HG03060 (cell line): ENCODE measurements around the gene PMIS2.

ENCODE experiments used
- ATAC-seq: cut with Tn5 transposase; IDR thresholded peaks from one replicate; pipeline ENCODE4 v1.9.1; 2021; ENCODE audit warnings: low read depth, moderate number of reproducible peaks; ENCODE audit not compliant: unreplicated experiment

The PMIS2 gene

DNA sequence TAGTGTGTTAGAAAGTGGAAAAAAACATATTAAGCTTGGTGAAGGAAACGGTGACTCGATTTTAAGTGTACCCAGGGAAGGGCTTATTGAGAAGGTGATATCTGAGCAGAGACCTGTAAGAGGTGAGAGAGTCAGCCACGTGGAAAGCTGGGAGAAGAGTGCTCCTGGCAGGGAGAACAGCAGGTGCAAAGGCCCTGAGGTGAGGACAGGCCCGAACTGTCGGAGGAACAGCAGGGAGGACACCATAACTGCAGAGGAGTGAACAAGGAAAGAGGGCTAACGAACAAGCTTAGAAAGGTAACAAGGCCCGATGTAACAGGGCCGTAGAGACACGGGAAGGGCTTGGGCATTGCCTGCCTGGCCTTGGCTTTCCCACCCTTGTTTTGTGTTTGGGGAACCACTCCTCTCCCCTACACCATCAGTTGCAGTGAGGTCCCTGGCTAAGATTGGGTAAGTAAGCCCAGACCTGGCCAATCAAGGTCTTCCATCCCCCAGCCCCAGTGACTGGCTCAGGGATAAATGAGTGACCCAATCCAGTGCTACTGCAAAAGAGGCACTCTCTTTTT is 29.9 kb upstream of the PMIS2 start:
- ATAC-seq = no peak

DNA sequence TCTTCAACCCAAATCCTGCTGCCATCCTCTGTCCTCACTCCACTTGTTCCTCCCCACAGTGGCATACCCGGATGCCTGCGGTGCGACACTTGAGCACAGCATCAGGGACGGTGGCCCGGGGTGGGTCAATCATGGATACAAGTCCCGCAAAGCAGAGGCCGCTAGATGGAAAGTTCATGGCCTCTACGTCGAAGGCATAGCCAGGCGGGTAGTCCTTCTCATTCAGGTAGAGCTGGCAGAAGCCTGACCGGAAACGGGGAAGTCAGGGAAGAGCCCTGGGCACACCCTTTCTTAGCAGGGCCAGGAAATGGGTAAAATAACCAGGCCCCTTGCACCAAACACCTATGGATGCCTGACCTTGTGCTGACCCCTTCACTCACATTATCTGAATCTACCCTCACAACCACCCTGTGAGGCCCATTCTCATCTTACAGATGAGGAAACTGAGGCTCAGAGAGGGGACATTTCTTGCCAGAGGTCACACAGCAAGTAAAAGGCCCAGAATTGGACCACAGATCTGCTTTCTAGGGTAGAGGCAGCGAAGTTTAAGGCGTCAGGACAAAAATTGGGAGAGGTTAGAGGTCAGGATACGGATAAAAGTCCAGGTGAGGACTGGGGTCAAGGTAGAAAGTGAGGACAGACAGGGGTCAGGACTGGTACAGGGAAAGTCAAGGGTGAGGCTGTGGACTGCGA is 29.0 kb upstream of the PMIS2 start:
- no peak for ATAC-seq

DNA sequence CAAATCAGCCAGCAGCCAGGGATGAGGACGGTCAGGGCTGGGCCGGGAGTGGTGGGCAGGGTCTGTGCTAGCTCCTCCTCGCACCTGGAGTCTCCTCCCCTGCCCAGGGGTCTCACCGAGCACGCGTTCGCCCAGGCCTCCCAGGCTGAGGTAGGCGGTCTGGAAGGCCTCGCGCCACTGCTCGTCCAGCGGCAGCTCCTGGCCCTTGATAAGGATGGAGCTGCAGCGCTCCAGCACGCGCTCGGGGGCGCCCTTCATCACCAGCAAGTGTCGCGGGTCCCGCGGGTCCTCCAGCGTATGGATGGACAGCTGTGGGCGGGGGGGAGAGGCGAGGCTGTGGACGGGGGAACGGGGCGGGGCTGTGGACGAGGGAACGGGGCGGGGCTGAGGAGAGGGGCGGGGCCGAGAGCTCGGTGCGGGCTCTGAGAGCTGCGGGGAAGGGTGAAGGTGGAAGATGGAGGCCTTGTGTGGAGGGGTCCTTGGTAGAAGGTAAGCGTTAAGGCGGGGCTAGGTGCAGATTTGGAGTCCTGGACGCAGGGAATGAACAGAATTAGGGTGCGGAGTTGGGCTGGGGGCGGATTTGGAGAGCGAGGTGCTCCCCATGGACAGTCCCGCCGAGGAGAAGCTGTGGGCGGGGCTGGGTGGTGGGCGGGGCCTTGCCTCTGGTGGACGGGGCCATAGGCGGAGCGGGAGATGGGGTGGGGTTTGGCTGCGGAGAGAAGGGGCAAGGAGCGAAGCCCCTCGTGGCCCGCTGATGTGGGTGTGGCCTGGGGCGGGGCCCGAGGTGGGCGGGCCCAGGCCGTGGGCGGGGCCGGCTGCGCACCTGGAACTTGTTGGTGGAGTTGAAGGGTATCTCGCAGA is 28.2 kb upstream of the PMIS2 start:
- ATAC-seq = no peak

DNA sequence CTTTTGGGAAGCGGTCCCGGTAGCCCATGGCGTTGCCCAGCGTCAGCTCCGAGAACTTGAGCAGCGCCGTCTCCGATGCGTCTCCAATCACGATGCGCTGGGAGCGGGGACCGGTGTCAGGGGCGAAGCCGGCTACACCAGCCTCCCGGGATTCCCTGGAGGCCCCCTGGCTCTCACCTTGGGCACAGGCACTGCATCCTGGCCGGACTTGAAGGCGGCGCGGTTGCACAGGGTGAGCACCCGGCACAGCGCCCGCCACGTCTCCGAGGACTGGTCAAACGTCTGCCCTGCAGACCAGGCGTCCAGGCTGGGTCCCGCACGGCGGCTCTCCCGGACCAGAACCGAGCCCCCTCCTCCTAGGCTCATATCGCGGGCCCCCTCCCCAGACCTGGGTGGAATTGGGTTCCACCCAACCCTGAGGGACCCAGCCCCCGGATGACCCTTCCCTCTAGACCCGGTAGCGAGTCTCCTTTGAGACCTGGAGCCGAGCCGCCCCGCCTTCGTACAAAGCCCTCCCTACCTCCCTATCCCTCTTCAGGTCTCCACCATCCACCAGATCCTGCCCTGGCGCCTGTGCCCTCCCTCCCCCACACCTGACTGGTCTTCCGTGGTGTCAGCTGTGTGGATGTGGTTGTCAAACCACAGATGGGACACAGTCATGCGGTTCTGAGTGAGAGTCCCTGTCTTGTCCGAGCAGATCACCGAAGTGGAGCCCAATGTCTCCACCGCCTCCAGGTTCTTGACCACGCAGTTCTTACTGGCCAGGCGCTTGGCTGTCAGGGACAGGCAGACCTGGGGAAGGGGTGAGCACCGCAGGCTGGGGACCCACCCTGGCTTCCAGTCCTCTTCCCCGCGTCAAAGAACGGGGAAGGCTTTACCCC is 27.3 kb upstream of the PMIS2 start:
- no peak for ATAC-seq

DNA sequence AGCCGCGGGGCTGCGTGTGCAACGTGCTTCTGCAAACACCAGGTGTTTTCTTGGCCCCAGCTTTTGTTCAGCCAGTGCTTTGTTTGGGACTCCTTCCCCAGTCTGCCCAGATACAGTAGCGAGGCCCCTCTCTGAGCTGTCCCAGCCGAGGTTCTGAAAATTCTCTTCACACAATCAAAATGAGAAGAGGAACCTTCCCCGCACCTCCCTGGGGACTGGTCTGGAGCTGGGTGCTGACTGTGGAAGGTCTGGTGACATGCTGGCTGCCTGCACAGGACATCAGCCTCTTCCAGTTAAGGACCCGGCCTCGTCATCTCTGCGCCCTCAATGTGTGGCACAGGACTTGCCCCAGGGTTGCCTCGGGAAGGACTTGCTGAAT is 26.7 kb upstream of the PMIS2 start:
- no peak for ATAC-seq

DNA sequence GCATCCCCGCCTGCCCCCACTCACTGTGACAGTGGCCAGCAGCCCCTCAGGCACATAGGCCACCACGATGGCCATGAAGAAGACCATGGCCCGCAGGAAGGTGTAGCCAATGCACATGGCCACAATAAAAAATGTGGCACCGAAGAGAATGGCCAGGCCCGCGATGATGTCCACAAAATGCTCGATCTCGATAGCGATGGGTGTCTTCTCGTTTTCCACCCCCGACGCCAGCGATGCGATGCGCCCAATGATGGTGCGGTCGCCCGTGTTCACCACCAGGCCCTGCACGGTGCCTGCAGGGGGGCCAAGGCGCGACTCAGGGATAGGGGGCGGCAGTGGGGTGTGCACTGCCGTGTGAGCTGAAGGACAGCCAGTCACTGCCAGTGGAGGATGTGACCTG is 26.2 kb upstream of the PMIS2 start:
- no peak for ATAC-seq

DNA sequence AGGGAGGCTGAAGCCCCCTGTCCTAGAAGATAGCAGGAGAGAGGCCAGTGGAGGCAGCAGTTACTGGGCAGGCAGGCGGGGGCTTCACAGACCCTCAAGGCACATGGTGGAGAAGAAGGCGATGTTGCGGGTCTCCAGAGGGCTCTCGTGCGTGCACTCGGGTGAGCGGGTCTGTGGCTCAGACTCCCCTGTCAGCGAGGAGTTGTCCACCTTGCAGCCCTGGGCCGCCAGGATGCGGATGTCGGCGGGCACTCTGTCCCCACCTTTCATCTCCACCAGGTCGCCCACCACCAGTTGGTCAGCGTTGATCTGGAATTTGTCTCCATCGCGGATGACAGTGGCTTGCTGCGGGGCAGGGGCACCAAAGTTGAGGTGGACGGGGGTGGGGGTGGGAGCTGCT is 25.7 kb upstream of the PMIS2 start:
- ATAC-seq = no peak

DNA sequence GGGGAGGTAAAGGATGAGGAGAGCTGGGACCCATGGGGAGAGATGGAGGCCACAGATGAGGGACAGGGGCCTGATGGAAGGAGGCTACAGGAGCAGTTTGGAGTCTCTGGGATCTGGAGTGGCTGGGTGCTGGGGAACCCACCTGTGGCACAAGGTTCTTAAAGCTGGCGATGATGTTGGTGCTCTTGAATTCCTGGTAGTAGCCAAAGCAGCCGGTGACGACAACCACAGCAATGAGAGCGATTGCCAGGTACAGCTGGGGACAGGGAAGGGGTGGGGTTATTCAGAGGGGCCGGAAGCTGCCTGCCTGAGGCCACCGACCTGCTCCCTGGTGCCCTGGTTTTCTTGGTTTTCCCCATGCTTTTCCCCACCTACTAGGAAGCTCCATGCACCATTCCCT is 25.3 kb upstream of the PMIS2 start:
- ATAC-seq = no peak

DNA sequence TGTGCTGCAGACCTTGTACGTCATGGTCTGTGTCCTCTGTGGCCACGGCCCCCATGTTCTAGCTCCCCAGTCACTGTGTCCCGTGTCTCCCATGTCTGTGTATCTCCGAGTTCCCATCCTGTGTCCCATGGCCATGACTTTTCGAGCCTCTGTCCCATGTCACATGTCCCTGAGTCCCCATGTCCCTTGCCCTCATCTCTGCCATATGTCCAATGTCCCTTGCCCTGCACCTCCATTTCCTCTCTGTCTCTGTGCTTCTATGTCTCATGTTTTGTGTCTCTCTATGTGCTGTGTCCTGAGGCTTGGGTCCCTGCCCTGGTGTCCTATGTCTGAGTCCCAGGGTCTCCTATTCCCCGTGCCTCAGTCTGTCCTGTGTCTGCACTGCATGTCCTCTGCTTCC is 24.5 kb upstream of the PMIS2 start:
- ATAC-seq = no peak

DNA sequence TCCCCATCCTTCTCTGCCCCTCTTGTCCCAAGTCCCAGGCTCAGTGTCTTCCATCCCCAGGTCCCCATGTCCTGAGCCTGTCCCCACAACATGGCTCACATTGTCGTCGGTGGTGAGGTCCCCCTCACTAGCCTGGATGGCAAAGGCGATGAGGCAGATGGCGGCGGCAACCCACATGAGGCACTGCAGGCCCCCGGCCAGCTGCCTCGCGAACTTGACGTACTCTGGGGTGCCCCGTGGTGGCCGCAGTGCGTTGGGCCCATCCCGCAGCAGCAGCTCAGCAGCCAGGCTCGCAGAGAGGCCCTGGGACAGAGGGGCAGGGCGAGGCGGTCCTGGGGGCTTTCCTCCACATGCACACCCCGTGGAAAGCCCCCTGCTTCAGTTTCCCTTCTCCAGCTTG is 23.6 kb upstream of the PMIS2 start:
- no peak for ATAC-seq

DNA sequence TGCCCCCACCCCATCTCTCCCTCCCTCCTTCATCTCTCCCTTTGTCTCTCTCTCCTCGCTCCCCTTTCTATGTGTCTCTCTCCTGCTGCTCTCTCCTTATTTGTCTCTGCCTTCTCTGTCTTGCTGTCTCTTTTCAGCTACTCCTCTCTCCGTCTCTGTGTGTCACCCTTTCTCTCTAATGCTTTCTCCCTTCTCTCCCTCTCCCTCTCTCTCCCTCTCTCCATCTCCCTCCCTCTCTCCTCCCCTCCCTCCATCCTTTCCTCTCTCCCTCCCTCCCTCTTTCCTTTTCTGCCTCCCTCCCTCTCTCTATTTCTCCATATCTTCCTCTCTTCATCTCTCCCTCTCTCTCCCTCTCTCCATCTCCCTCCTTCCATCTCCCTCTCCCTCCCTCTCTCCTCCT is 23.2 kb upstream of the PMIS2 start:
- no peak for ATAC-seq

DNA sequence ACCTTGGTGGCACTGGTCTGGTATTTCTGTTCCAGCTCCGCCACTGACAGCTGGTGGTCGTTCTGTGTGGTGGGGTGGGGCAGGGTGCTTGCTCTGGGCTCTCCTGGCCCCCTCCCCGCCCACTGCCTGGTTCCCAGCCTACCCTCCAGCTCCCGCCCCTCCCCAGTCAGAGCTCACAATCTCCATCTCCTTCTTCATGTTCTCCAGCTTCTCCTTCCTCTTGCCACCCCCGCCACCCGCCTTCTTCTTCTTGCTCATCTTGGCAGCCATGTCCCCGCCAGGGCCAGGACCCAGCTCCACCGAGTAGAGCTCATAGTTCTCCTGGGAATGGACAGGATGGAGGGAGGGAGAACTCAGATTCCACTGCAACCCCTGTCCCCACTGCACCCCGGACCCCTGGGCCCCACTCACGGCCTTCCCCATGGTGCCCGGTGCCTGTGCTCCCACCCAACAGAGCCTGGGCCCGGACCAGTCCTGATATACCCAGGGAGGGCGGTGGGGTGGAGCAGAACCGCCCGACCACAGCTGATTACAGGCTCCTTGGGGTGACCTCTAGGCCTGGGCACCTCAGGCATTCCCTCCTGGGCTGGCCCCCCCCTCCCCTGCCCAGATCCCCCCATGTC is 22.7 kb upstream of the PMIS2 start, which contains the start of gene ATP4A:
Gene ATP4A (minus strand): TSS at position 452 of the 623 bp plus-strand sequence. CDS start 29 bp downstream, at position 423.
- ATAC-seq = no peak

DNA sequence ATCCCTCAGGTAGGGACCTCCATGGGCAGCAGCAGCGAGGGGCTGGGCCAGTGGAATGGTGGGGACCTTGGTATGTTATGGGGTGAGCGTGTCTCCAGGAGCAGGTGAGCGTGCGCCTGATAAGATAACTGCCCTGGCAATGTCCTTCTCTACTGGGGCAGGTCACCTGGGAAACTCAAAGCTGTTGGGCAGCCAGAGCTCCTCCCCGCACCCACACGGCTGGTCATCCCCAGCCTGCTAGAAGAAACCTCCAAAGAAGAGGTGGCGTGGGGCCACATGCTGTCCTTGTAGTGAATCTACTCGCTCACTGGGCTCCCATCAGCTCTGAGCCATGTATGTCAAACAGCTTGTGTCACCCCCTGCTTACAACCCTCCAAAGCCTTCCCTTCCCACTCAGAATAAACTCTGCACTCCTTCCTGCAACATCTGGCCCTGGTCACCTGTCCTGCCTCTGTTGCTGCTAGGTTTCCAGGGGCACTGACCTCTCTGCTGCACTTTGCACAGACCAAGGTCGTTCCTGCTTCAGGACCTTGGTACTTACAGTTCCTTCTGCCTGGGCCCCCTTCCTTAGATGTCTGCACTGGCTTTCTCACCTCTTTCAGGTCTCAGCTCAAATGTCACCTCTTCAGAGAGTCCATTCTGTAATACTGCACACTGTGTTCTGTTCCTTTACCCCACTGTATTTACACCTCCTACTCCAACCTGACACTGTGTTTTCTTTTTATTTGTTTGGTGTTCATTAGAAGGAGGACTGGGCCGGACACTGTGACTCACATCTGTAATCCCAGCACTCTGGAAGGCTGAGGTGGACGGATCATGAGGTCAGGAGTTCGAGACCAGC is 20.7 kb upstream of the PMIS2 start:
- no peak for ATAC-seq

DNA sequence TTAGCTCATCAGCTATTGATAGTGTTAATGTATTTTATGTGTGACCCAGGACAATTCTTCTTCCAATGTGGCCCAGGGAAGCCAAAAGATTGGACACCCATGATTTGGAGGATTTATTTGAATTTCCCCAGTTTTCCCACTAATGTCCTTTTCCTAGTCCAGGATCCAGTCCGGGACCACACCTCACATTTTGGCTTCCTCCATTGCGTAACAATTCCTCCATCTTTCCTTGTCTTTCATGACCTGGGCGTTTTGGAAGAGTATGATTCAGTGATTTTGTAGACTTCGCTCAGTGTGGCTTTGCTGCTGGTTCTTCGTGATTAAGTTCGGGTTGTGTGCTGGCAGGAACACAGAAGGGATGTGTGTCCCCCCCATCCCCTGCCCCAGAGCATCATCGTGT is 19.2 kb upstream of the PMIS2 start:
- ATAC-seq = no peak

DNA sequence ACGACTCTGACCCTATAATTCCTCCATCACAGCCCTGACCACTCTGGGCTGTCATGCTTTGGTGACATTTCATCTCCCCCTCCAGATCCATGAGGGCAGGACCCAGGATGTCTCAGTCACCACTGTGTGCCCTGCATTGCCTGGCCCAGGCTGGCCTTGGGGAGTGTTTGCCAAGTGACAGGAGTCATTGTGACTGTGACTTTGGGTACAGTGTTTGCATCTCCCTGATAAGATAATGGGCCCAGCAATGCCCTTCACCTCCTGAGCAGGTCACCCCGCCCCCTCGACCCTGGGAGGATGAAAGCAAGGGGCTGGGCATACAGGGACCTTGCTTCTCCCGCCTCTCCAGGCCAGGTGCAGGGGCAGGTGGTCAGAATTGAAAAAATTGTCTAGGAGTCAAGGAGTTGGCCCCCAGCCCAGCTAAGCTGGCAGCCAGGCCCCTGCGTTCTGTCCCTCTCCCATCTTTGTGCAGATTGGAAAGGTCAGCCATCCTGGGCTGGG is 16.6 kb upstream of the PMIS2 start:
- no peak for ATAC-seq

DNA sequence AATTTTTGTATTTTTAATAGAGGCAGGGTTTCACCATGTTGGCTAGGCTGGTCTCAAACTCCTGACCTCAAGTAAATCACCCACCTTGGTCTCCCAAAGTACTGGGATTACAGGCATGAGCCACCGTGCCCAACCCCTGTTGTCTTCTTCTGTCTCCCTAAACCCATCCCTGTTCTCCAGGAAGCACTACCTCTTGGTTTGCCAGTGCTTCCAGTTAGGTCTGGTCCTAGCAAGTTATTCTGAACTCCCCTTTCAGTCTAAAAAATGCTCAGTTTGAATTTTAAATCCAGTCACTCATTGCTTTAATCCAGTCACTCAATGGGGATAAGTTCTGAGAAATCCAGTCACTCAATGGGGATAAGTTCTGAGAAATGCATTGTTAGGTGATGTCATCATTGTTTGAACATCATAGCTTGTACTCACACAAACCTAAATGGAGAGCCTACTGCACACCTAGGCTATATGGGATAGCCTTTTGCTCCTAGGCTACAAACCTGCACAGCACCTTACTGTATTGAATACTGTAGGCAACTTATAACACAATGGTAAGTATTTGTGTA is 14.5 kb upstream of the PMIS2 start:
- ATAC-seq = no peak

DNA sequence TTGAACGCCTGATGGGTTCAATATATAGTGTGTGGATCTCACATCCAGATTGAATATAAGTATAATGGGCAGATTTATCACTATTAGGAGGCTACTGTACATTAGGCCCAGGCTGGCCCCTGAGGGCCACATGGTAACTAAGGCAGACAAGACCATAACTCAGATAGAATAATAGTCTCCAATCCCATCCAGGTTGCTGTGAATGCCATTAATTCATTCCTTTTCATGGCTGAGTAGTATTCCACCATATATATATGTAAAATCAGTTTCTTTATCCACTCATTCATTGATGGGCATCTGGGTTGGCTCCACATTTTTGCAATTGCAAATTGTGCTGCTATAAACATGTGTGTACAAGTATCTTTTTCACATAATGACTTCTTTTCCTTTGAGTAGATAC is 8.1 kb upstream of the PMIS2 start:
- ATAC-seq = no peak

DNA sequence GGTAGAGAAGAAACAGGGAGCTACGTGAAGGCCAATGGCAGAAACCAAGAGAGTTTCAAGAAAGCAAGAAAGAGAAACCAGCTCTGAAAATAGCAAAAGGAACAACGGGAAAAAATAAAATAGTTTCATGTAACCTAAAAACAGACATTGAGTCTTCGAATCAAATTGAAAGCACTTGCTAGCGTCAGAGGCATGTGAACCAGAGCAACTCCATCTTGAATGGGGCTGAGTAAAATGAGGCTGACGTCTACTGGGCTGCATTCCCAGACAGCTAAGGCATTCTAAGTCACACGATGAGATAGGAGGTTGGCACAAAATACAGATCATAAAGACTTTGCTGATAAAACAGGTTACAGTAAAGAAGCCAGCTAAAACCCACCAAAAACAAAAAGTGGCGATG is 7.3 kb upstream of the PMIS2 start:
- no peak for ATAC-seq

DNA sequence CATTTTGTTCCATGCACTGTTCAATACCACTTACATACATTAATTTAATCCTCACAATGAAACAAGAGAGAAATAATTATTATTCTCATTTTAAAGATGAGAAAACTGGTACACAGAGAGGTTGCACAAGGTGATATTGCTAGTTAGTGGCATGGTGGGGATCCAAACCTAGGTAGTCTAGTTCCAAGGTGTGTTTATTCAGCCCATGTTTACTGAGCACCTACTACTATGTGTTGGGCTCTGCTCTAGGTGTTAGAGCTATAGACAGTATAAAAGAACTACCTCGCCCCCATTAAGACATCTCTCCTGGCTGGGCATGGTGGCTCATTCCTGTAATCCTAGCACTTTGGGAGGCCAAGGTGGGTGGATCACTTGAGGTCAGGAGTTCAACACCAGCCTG is 3.2 kb upstream of the PMIS2 start:
- no peak for ATAC-seq
